HepG2 (cell line): ENCODE results near the gene TMPRSS7. TPM values are rescaled to one million over a fixed set of nuclear protein-coding genes. Genes with fewer than 3 reads are reported as not detected.

Experiments
- AGO1 ChIP-seq: fragments of 200-400 bp; formaldehyde crosslinking; IDR thresholded peaks from 2 replicates; pipeline ENCODE4 v1.6.1; 2017; ENCODE audit warnings: mild to moderate bottlenecking, low read depth, low read length, moderate library complexity; ENCODE audit not compliant: poor library complexity, severe bottlenecking
- AHR ChIP-seq: IDR thresholded peaks from 2 replicates; pipeline ENCODE4 v1.6.1; 2018; ENCODE audit warnings: missing genetic modification reagents, missing compliant biosample characterization
- AKAP8 ChIP-seq: sonication (generic); formaldehyde crosslinking; IDR thresholded peaks from 2 replicates; pipeline ENCODE4 v1.5.1; 2020; ENCODE audit warnings: mild to moderate bottlenecking, missing genetic modification reagents
- BATF2 ChIP-seq: sonication (generic); formaldehyde crosslinking; IDR thresholded peaks from 2 replicates; pipeline ENCODE4 v1.8.0; 2022; ENCODE audit warnings: mild to moderate bottlenecking, missing genetic modification reagents, moderate library complexity
- EHMT2 ChIP-seq: fragments of 200-600 bp; sonication (generic); IDR thresholded peaks from 2 replicates; pipeline ENCODE4 v1.7.0; 2017; ENCODE audit warnings: antibody characterized with exemption, low read depth, low read length, borderline replicate concordance
- GMEB1 ChIP-seq: sonication (generic); formaldehyde crosslinking; IDR thresholded peaks from 2 replicates; pipeline ENCODE4 v1.5.1; 2020; ENCODE audit warnings: missing genetic modification reagents, mild to moderate bottlenecking, borderline replicate concordance
- IRF1 ChIP-seq: sonication (generic); formaldehyde crosslinking; IDR thresholded peaks from 2 replicates; pipeline ENCODE4 v1.4.0; 2020; ENCODE audit warnings: low read depth, mild to moderate bottlenecking, missing genetic modification reagents
- MBNL3 ChIP-seq: fragments of 250-450 bp; sonication (Bioruptor Pico); conservative IDR thresholded peaks from 2 replicates; pipeline ENCODE4 v1.8.0; 2022; ENCODE audit warnings: mild to moderate bottlenecking, inconsistent platforms
- SRY ChIP-seq: sonication (generic); formaldehyde crosslinking; IDR thresholded peaks from 2 replicates; pipeline ENCODE4 v1.8.0; 2022; ENCODE audit warnings: mild to moderate bottlenecking, missing genetic modification reagents
- THYN1 ChIP-seq: sonication (generic); formaldehyde crosslinking; IDR thresholded peaks from 2 replicates; pipeline ENCODE4 v1.8.1; 2023; ENCODE audit warnings: low read depth, mild to moderate bottlenecking, moderate library complexity, missing genetic modification reagents, borderline replicate concordance
- ZFX ChIP-seq: sonication (generic); formaldehyde crosslinking; IDR thresholded peaks from 2 replicates; pipeline ENCODE4 v1.4.0; 2020; ENCODE audit warnings: mild to moderate bottlenecking, low read depth, missing genetic modification reagents, moderate library complexity
- ZMYM2 ChIP-seq: sonication (generic); formaldehyde crosslinking; IDR thresholded peaks from 2 replicates; pipeline ENCODE4 v1.8.0; 2022; ENCODE audit warnings: mild to moderate bottlenecking, missing genetic modification reagents
- ZNF318 ChIP-seq: sonication (generic); formaldehyde crosslinking; IDR thresholded peaks from 2 replicates; pipeline ENCODE4 v1.4.0; 2020; ENCODE audit warnings: mild to moderate bottlenecking, missing genetic modification reagents
- ZNF496 ChIP-seq: sonication (generic); formaldehyde crosslinking; IDR thresholded peaks from 2 replicates; pipeline ENCODE4 v1.8.1; 2023; ENCODE audit warnings: mild to moderate bottlenecking, moderate library complexity, missing genetic modification reagents; ENCODE audit not compliant: insufficient replicate concordance
- ZNF556 ChIP-seq: sonication (generic); formaldehyde crosslinking; IDR thresholded peaks from 2 replicates; pipeline ENCODE4 v1.4.0; 2020; ENCODE audit warnings: mild to moderate bottlenecking, missing genetic modification reagents, borderline replicate concordance
- ZNF614 ChIP-seq: IDR thresholded peaks from 2 replicates; pipeline ENCODE4 v1.6.1; 2018; ENCODE audit warnings: missing biosample characterization, missing genetic modification reagents, inconsistent platforms, borderline replicate concordance
- ZNF644 ChIP-seq: IDR thresholded peaks from 2 replicates; pipeline ENCODE4 v1.6.1; 2016; ENCODE audit warnings: low read depth
- polyA plus RNA-seq, 8 experiments: library from polyadenylated mRNA; depleted of rRNA in 3 of 8; stranded (reverse) in 7 of 8; unstranded in 1 of 8; fragments of >200 nt; fragmentation: Illumina TruSeq in 4 of 8; extraction: Trizol in 4 of 8; gene quantifications; 2 replicates each; pipeline versions ENCODE4 v1.2.1 to v1.2.3, GENCODE V29; 2011 to 2016; ENCODE audit warnings: low read depth in 4 of 8, missing spikeins in 1 of 8, mixed read lengths in 1 of 8; ENCODE audit not compliant: insufficient read depth in 1 of 8
- total RNA-seq, 5 experiments: library from RNA; depleted of rRNA; stranded (reverse); fragments of >200 nt; fragmentation: Illumina TruSeq; extraction: Trizol; gene quantifications; 2 replicates each; pipeline ENCODE4 v1.2.3, GENCODE V29; 2016; ENCODE audit warnings: low read depth in 1 of 5

TMPRSS7 gene
- total and polyA plus RNA-seq, 2 of the 13 experiments (the other 11 are each of a cell fraction or from before 2014, with no cell fraction given): not detected

GRCh38 chr3:112086076-112086854, 51.7 kb downstream of the TMPRSS7 start, which contains the start of gene C3orf52 (continued):
- no peak for TF ChIP-seq ZNF318 (CRISPR knock-in tag)
- peak; percentile 87; the same call in 1 of the 2 replicates for TF ChIP-seq AHR
- no peak for TF ChIP-seq MBNL3 (CRISPR knock-in tag)
- no peak for TF ChIP-seq ZNF496 (CRISPR knock-in tag)
- no peak for TF ChIP-seq EHMT2
- peak; percentile 73; the same call in 1 of the 2 replicates for TF ChIP-seq ZFX (CRISPR knock-in tag)
- TF ChIP-seq ZNF614 (CRISPR knock-in tag): 0 out of 2 replicates have a peak, but pooled peaks have one; percentile 31
- no peak for TF ChIP-seq AKAP8
- no peak for TF ChIP-seq AGO1
- 0 out of 2 replicates have a peak, but pooled peaks have one; percentile 53 for TF ChIP-seq GMEB1
- TF ChIP-seq ZMYM2 (CRISPR knock-in tag): 0 out of 2 replicates have a peak, but pooled peaks have one; percentile 30
- TF ChIP-seq THYN1: 0 out of 2 replicates have a peak, but pooled peaks have one; percentile 18
- no peak for TF ChIP-seq SRY (CRISPR knock-in tag)
- TF ChIP-seq IRF1 (CRISPR knock-in tag): 0 out of 2 replicates have a peak, but pooled peaks have one; percentile 61
- no peak for TF ChIP-seq ZNF644
- no peak for TF ChIP-seq ZNF556 (CRISPR knock-in tag)
- TF ChIP-seq BATF2: no peak; the same call in 1 of the 2 replicates
